KMS-11 (cell line): ENCODE results near the gene OIP5.

Experiments
- H2AFZ ChIP-seq: fragments of 200-600 bp; sonication (generic); 2 replicates; pipeline ENCODE4 v1.6.1; 2016; ENCODE audit warnings: antibody characterized with exemption, mixed run types, low read depth
- H3K27ac ChIP-seq: fragments of 200-600 bp; sonication (generic); 2 replicates; pipeline ENCODE4 v1.6.1; 2016; ENCODE audit warnings: mild to moderate bottlenecking, mixed run types
- H3K27me3 ChIP-seq: fragments of 200-600 bp; sonication (generic); 2 replicates; pipeline ENCODE4 v1.6.1; 2017; ENCODE audit warnings: mild to moderate bottlenecking, low read depth, mixed run types, moderate library complexity; ENCODE audit not compliant: insufficient read depth
- H3K36me3 ChIP-seq: fragments of 200-600 bp; sonication (generic); 2 replicates; pipeline ENCODE4 v1.6.1; 2017; ENCODE audit warnings: mild to moderate bottlenecking, mixed run types; ENCODE audit not compliant: insufficient read depth
- H3K4me1 ChIP-seq: fragments of 200-600 bp; sonication (generic); 2 replicates; pipeline ENCODE4 v1.6.1; 2016; ENCODE audit warnings: mild to moderate bottlenecking, low read depth, mixed run types; ENCODE audit not compliant: poor library complexity, severe bottlenecking
- H3K4me2 ChIP-seq: fragments of 200-600 bp; sonication (generic); 2 replicates; pipeline ENCODE4 v1.7.0; 2016; ENCODE audit warnings: mild to moderate bottlenecking, mixed run types
- H3K4me3 ChIP-seq: fragments of 200-600 bp; sonication (generic); IDR thresholded peaks from 2 replicates; pipeline ENCODE4 v1.6.1; 2017; ENCODE audit warnings: low read depth, low read length, mixed read lengths; ENCODE audit not compliant: insufficient read depth
- H3K79me2 ChIP-seq: fragments of 200-600 bp; sonication (generic); 2 replicates; pipeline ENCODE4 v1.6.1; 2016; ENCODE audit warnings: low read depth, mixed run types; ENCODE audit not compliant: insufficient read depth
- H3K9ac ChIP-seq: fragments of 200-600 bp; sonication (generic); 2 replicates; pipeline ENCODE4 v1.6.1; 2016; ENCODE audit warnings: mild to moderate bottlenecking, mixed run types
- H4K20me1 ChIP-seq: fragments of 200-600 bp; sonication (generic); 2 replicates; pipeline ENCODE4 v1.6.1; 2016; ENCODE audit warnings: mild to moderate bottlenecking, mixed run types; ENCODE audit not compliant: insufficient read depth
- TF ChIP-seq, protein P1 (sequence below): fragments of 200-600 bp; sonication (generic); conservative IDR thresholded peaks from 2 replicates; pipeline ENCODE4 v1.6.1; 2017; ENCODE audit warnings: low read depth, mild to moderate bottlenecking, antibody characterized with exemption, low read length, moderate library complexity, mixed read lengths

Gene OIP5

GRCh38 chr15:41337631-41338522 lies 5.5 kb upstream of the OIP5 start:
- H3K79me2 ChIP-seq = peaks cover 92% of the 10 kb centered on the region
- H2AFZ ChIP-seq = no peak overlapping the region
- peaks cover 14% of the 10 kb centered on the region for H3K4me1 ChIP-seq
- no peaks in the 10 kb centered on the region for H4K20me1 ChIP-seq
- peaks cover 8% of the 10 kb centered on the region; the same call in 1 of the 2 replicates for H3K36me3 ChIP-seq
- H3K4me2 ChIP-seq = no peak overlapping the region
- TF ChIP-seq, protein P1, sequence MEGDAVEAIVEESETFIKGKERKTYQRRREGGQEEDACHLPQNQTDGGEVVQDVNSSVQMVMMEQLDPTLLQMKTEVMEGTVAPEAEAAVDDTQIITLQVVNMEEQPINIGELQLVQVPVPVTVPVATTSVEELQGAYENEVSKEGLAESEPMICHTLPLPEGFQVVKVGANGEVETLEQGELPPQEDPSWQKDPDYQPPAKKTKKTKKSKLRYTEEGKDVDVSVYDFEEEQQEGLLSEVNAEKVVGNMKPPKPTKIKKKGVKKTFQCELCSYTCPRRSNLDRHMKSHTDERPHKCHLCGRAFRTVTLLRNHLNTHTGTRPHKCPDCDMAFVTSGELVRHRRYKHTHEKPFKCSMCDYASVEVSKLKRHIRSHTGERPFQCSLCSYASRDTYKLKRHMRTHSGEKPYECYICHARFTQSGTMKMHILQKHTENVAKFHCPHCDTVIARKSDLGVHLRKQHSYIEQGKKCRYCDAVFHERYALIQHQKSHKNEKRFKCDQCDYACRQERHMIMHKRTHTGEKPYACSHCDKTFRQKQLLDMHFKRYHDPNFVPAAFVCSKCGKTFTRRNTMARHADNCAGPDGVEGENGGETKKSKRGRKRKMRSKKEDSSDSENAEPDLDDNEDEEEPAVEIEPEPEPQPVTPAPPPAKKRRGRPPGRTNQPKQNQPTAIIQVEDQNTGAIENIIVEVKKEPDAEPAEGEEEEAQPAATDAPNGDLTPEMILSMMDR = no peak
- no peak overlapping the region for H3K27ac ChIP-seq
- H3K4me3 ChIP-seq = no peak overlapping the region
- H3K9ac ChIP-seq = no peak overlapping the region
- no peaks in the 10 kb centered on the region for H3K27me3 ChIP-seq

DNA sequence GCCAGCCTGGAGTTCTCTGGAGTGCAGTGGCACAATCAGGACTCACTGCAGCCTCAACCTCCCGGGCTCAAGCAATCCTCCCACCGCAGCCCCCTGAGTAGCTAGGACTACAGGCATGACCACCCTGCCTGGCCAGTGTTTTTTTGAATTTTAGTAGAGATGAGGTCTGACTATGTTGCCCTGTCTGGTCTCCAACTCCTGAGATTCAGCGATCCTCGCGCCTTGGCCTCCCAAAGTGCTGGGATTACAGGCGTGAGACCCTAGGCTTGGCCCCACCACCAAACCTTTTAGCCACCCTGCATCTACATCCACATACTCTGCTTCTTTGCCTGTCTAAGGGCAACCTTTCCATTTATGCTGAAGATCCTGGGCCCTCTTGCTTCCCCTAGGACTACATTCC lies 4.7 kb upstream of the OIP5 start:
- H3K36me3 ChIP-seq = no peaks in the 10 kb centered on the region; the same call in 1 of the 2 replicates
- peaks cover 85% of the 10 kb centered on the region for H3K79me2 ChIP-seq
- H3K4me3 ChIP-seq = no peak overlapping the region
- no peaks in the 10 kb centered on the region for H3K27me3 ChIP-seq
- TF ChIP-seq, protein P1 = no peak
- H4K20me1 ChIP-seq = no peaks in the 10 kb centered on the region
- no peak overlapping the region for H3K4me2 ChIP-seq
- no peak overlapping the region for H3K9ac ChIP-seq
- no peak overlapping the region for H2AFZ ChIP-seq
- H3K4me1 ChIP-seq = peaks cover 14% of the 10 kb centered on the region
- no peak overlapping the region for H3K27ac ChIP-seq

DNA sequence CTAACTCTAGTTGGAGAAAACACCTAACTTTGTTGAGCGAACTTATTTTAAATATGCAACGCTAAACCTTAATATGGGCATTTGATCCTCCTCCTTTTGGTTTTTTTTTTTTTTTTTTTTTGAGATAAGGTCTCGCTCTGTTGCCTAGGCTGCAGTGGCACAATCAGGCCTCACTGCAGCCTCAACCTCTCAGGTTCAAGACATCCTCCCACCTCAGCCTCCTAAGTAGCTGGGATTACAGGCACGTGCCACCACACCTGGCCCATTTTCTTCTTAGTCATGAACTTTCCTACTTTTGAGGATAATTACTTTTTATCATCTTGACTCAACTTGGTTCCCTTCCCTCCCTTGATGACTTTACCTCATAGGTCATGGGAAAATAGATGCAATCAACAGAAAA lies 4.2 kb upstream of the OIP5 start:
- Histone ChIP-seq H4K20me1 (no peaks in the 10 kb centered on the region), H3K27ac (no peak overlapping the region), H2AFZ (no peak overlapping the region), H3K4me2 (no peak overlapping the region), H3K79me2 (peaks cover 86% of the 10 kb centered on the region), H3K27me3 (no peaks in the 10 kb centered on the region), H3K4me1 (peaks cover 15% of the 10 kb centered on the region), H3K4me3 (no peak overlapping the region), H3K36me3 (no peaks in the 10 kb centered on the region; the same call in 1 of the 2 replicates), H3K9ac (no peak overlapping the region)
- TF ChIP-seq, protein P1 = no peak

DNA sequence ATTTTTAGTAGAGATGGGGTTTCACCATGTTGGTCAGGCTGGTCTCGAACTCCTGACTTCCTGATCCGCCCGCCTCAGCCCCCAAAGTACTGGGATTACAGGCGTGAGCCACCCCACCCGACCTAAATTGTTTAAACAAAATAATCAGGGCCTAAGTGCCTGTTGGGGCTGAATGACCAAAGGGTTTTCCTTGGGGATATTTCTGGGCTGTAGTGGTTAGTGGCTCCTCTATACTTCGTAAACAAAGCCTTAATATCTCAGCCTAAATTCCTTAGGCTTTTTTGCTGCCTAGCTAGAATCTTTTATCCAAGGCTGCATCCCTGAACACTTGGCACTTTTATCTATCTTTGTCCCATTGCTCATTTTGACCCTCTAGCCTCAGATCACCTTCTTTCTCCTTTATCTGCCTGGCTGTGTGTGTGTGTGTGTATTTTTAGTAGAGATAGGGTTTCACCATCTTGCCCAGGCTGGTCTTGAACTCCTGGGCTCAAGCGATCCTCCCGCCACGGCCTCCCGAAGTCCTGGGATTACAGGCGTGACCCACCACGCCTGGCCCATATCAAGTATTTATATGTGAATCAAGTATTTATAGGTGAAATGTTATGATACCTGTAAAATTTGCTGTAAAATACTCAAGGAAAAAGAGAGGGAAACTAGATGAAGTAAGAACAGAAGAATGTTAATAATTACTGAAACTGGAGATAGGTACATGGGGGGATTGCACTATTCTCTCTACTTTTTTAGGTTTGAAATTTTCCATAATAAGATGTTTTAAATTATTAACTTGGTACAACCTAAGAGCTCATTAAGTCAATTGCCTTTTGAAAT lies 2.1 kb upstream of the OIP5 start:
- no peaks in the 10 kb centered on the region; the same call in 1 of the 2 replicates for H3K36me3 ChIP-seq
- no peaks in the 10 kb centered on the region for H4K20me1 ChIP-seq
- TF ChIP-seq, protein P1 = no peak
- H3K4me1 ChIP-seq = peaks cover 25% of the 10 kb centered on the region
- no peak overlapping the region; the same call in 1 of the 2 replicates for H3K9ac ChIP-seq
- H3K4me2 ChIP-seq = peak overlapping the region; percentile 61
- H3K79me2 ChIP-seq = peaks cover 75% of the 10 kb centered on the region
- no peaks in the 10 kb centered on the region for H3K27me3 ChIP-seq
- H3K4me3 ChIP-seq = no peak overlapping the region
- no peak overlapping the region for H2AFZ ChIP-seq
- no peak overlapping the region for H3K27ac ChIP-seq
